ENCODE data around the gene ANXA3.

ANXA3 gene

DNA sequence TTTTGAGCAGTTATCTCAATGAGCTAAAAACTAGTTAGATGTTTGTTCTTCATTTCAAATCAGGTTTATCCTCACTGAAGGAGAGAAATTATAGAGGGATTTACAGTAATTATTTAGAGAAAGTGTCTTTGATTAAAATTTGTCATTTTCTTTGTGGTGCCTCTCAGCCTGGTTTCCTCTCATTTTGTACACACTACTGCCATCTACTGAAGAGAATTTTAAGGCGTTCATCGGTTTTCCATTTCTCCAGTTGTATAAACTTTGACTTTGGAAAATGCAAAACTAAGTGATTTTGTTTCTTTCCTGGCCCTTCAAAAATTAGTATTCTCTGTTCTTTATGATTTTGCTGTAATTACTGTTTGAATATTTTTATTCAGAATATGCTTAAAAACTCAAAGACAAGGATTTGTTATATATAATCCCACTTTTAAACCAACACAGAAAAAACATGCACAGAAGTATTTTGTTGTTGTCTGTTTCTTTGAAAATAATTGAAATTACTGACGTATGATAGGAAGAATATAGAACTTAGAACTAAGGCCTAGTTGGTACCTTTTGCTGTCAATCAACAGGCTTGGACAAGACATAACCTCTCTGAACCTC, 34.4 kb upstream of the ANXA3 start:
- TF ChIP-seq, protein P1, sequence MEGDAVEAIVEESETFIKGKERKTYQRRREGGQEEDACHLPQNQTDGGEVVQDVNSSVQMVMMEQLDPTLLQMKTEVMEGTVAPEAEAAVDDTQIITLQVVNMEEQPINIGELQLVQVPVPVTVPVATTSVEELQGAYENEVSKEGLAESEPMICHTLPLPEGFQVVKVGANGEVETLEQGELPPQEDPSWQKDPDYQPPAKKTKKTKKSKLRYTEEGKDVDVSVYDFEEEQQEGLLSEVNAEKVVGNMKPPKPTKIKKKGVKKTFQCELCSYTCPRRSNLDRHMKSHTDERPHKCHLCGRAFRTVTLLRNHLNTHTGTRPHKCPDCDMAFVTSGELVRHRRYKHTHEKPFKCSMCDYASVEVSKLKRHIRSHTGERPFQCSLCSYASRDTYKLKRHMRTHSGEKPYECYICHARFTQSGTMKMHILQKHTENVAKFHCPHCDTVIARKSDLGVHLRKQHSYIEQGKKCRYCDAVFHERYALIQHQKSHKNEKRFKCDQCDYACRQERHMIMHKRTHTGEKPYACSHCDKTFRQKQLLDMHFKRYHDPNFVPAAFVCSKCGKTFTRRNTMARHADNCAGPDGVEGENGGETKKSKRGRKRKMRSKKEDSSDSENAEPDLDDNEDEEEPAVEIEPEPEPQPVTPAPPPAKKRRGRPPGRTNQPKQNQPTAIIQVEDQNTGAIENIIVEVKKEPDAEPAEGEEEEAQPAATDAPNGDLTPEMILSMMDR (IDR thresholded peaks at IDR 0.05; ENCODE audit: extremely low read depth, missing control alignments), result no peak
- no peak for DNase-seq (ENCODE audit: low spot score)

DNA sequence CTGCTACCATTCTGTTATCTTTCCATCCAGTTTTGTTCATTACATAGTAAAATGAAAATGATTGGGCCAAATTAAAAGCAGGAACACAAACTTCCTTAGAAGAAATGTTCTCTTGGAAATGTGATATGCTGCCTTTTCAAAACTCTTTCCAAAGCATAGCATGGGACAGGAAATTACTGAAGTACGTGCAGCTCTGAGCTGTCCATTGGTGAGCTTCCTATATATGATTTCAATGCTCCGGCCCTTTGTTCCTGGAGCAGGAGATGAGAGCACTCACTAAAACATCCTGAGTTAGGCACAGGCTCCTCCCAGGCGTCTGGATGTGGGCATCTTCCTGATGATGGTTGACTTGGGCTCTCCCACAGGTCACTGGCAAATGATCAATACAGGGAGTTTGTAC, 33.0 kb upstream of the ANXA3 start:
- TF ChIP-seq, protein P1 (IDR thresholded peaks at IDR 0.05; ENCODE audit: extremely low read depth, missing control alignments), result no peak
- DNase-seq (ENCODE audit: low spot score), result no peak

DNA sequence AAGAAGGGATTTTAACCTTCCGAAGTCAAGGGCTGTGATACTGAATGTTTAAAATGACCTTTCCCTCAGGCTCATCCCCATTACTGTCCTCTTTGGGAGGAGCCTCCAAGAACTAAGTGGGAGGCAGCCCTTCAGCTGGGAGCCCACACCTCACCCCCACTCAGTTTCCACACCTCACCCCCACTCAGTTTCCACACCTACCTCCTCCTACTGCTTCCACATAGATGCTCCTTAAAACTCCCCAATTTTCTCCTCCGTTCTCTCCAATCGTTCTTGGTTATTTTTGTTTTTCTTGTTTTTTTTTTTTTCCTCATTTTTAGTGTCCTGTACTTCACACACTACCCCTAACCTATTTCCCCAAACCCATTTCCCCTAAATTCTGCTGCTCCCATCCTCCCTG, 31.6 kb upstream of the ANXA3 start:
- TF ChIP-seq, protein P1 (IDR thresholded peaks at IDR 0.05; ENCODE audit: extremely low read depth, missing control alignments), result no peak
- no peak for DNase-seq (ENCODE audit: low spot score)

DNA sequence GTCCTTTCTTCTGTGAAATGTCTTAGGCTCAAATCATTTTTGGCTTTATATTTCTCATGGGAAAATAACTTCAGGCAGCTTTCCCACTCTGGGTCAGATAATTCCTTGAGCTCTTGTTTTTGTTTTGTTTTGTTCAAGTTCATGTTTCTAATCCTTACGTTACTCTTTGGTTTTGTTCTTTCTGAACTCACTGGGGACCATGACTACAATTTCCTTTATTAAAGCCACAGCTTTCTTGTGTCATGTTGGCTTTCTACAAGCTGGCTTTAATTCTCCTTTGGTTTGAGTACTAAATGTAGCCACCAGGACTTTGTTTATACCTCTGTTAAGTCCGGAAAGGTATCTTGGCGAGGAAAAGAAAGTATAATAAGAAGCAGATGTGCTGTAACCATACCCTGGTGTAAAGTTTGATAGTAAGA, 30.8 kb upstream of the ANXA3 start:
- TF ChIP-seq, protein P1 (IDR thresholded peaks at IDR 0.05; ENCODE audit: extremely low read depth, missing control alignments), result no peak
- DNase-seq (ENCODE audit: low spot score), result no peak

DNA sequence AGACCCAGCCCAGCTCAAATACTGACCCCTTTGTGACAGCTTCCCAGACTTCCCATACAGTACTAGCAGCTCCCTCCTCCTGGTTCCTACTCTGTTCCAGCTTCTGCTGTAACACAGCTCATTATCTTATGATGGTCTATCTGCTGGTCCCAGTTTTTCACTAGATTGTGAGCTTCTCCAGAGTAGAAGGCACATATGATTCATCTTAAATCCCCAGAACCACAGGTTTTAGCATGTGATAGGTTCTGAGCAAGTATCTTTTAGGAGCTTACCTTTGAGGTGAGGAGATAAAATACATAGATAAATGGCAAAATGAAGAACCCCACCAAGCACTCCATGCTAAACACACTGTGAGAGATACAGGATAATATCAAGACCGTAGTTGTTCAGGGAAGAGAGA, 27.6 kb upstream of the ANXA3 start:
- DNase-seq (ENCODE audit: low spot score), result no peak
- TF ChIP-seq, protein P1 (IDR thresholded peaks at IDR 0.05; ENCODE audit: extremely low read depth, missing control alignments), result no peak

DNA sequence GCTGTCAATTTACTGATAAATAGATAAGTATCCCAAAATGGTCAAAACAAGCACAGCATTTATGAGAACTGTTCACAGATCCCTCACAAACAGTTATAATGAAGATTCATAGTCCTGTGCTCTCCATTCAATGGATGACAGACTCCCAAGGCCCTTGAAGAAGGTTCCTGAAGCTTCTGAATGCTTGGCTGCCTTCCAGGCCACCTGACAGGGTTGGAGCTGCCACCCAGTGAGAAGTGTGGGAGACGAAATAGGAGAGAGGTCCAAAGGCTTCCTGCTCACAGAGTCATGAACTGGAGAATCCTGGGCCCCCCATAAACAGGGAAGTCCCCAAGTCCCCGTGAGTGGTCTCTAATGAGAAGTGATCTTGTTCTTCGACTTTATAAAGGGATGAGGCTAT, 26.0 kb upstream of the ANXA3 start:
- TF ChIP-seq, protein P1 (IDR thresholded peaks at IDR 0.05; ENCODE audit: extremely low read depth, missing control alignments), result no peak
- DNase-seq (ENCODE audit: low spot score), result no peak

DNA sequence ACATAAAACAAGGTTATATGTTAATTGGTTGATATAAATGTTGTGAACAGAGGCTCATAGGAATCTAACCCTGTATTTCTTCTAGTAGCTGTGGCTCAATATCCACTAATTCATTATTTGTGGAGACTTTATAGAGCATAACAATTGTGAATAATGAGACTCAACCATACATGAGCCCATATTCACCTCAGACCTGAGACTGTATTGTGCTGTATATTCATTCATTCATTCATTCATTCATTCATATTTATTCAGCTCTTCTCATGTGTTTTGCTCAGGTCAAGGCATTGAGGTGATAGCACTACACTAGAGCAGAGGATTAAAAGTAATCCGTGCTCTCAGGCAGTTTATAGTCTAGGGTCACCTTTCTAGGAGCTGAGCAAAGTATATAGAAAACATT, 24.5 kb upstream of the ANXA3 start:
- TF ChIP-seq, protein P1 (IDR thresholded peaks at IDR 0.05; ENCODE audit: extremely low read depth, missing control alignments), result no peak
- no peak for DNase-seq (ENCODE audit: low spot score)
